Activated CD8-positive, alpha-beta memory T cell treated with anti-CD3 and anti-CD28 coated beads for 4 hours (primary cell): ENCODE measurements around the gene ADGRF4.
"Not testable (repeated sequence)": the region's sequence is repeated elsewhere in the genome, so short reads cannot be mapped to it uniquely, and the experiment has no call there.

Experiments used
- DNase-seq, 2 donors: peaks; one replicate each; pipeline ENCODE4 v3.0.0-alpha.2; 2020; ENCODE audit warnings: low read depth in 2 of 2

The ADGRF4 gene

GRCh38 chr6:47734831-47735481, 36.6 kb downstream of the ADGRF4 start:
- no peak for DNase-seq

- DNase-seq, result no peak
These were observed 37.8 kb downstream of the ADGRF4 start for GRCh38 chr6:47736083-47736700.

GRCh38 chr6:47737406-47737805, 39.0 kb downstream of the ADGRF4 start:
- no peak for DNase-seq

- no peak for DNase-seq
These were observed 42.3 kb downstream of the ADGRF4 start for GRCh38 chr6:47740714-47741113.

- no peak for DNase-seq
These were observed 43.4 kb downstream of the ADGRF4 start for GRCh38 chr6:47741807-47742206.

GRCh38 chr6:47743744-47744143, 45.4 kb downstream of the ADGRF4 start:
- DNase-seq, result no peak

GRCh38 chr6:47745269-47745668, 46.9 kb downstream of the ADGRF4 start:
- not testable (repeated sequence) for DNase-seq

GRCh38 chr6:47749757-47750156, 51.4 kb downstream of the ADGRF4 start:
- no peak for DNase-seq

GRCh38 chr6:47752801-47753200, 54.4 kb downstream of the ADGRF4 start:
- no peak for DNase-seq

- DNase-seq, result no peak
These were observed 61.0 kb downstream of the ADGRF4 start for GRCh38 chr6:47759364-47759763.

GRCh38 chr6:47762502-47762901, 64.1 kb downstream of the ADGRF4 start:
- no peak for DNase-seq

- no peak for DNase-seq
These were observed 68.1 kb downstream of the ADGRF4 start for GRCh38 chr6:47766445-47766844.

GRCh38 chr6:47767102-47767501, 68.7 kb downstream of the ADGRF4 start:
- no peak for DNase-seq

GRCh38 chr6:47769982-47770381, 71.6 kb downstream of the ADGRF4 start:
- DNase-seq, result no peak
